Lower lobe of right lung (tissue), 2 donors: ENCODE results near the gene ROR1. TPM values are rescaled to one million over a fixed set of nuclear protein-coding genes. Genes with fewer than 3 reads are reported as not detected.

Source experiments
- ATAC-seq, 2 donors: fragments of 200-7000 bp; cut with Tn5 transposase; one replicate each; pipeline ENCODE4 v1.9.1; 2020 to 2022; ENCODE audit warnings: mild to moderate bottlenecking in 2 of 2, moderate library complexity in 2 of 2
- DNase-seq: peaks from one replicate; pipeline ENCODE4 v3.0.0-alpha.2; 2020
- H3K27ac ChIP-seq: fragments of 200-600 bp; one replicate; pipeline ENCODE4 v1.8.0; 2022
- H3K27me3 ChIP-seq: fragments of 200-600 bp; one replicate; pipeline ENCODE4 v1.8.0; 2022; ENCODE audit warnings: low read depth
- H3K36me3 ChIP-seq: fragments of 200-600 bp; one replicate; pipeline ENCODE4 v1.8.0; 2022; ENCODE audit warnings: mild to moderate bottlenecking
- H3K4me1 ChIP-seq: fragments of 200-600 bp; one replicate; pipeline ENCODE4 v1.8.0; 2022
- H3K4me3 ChIP-seq: fragments of 200-600 bp; one replicate; pipeline ENCODE4 v1.8.0; 2022; ENCODE audit warnings: mild to moderate bottlenecking
- H3K9me3 ChIP-seq: fragments of 200-600 bp; one replicate; pipeline ENCODE4 v1.8.0; 2022
- CTCF ChIP-seq: fragments of 200-600 bp; IDR thresholded peaks from one replicate; pipeline ENCODE4 v1.8.0; 2022; ENCODE audit warnings: antibody characterized with exemption, mild to moderate bottlenecking
- intact Hi-C: fragments of 100-400 bp; cut with DNase I; formaldehyde crosslinking; loops from one replicate; pipeline ENCODE4 v1.11.0; 2022
- total RNA-seq: library from RNA; stranded (reverse); fragmentation: NEBNext Ultra II Directional; extraction: Animal tissue kit (Norgen Biotek cat#: 25700); gene quantifications from one replicate; pipeline ENCODE4 v1.2.1, GENCODE V29; 2021
- donor health status: DM: no; HTN: yes; CAD: no; lungs with severe emphysema.

Gene ROR1
- total RNA-seq, 1 donor from 2014 or later = 15.8 TPM

GRCh38 chr1:63858153-63858552 is 84.3 kb downstream of the ROR1 start:
- intact Hi-C loops = no loop called here
- H3K9me3 ChIP-seq = peaks cover 3% of the 10 kb centered on the region
- DNase-seq = no peak
- no peak overlapping the region for H3K4me3 ChIP-seq
- no peak overlapping the region for H3K27ac ChIP-seq
- ATAC-seq = no peak
- no peaks in the 10 kb centered on the region for H3K27me3 ChIP-seq
- no peaks in the 10 kb centered on the region for H3K36me3 ChIP-seq
- TF ChIP-seq CTCF = no peak
- no peaks in the 10 kb centered on the region for H3K4me1 ChIP-seq

- Histone ChIP-seq H3K9me3 (peaks cover 3% of the 10 kb centered on the region), H3K4me1 (no peaks in the 10 kb centered on the region), H3K27ac (no peak overlapping the region), H3K36me3 (no peaks in the 10 kb centered on the region), H3K27me3 (no peaks in the 10 kb centered on the region), H3K4me3 (no peak overlapping the region)
- intact Hi-C loops = no loop called here
- no peak for TF ChIP-seq CTCF
- DNase-seq = no peak
- no peak for ATAC-seq
Measured at GRCh38 chr1:63859480-63860275, 85.9 kb downstream of the ROR1 start.

- ATAC-seq = peak in 1 of 2 donors; percentile 34
- intact Hi-C loops = no loop called here
- H3K4me1 ChIP-seq = no peaks in the 10 kb centered on the region
- H3K4me3 ChIP-seq = no peak overlapping the region
- TF ChIP-seq CTCF = no peak
- DNase-seq = no peak
- no peaks in the 10 kb centered on the region for H3K27me3 ChIP-seq
- no peaks in the 10 kb centered on the region for H3K36me3 ChIP-seq
- peaks cover 3% of the 10 kb centered on the region for H3K9me3 ChIP-seq
- H3K27ac ChIP-seq = peak overlapping the region; percentile 15
Measured at GRCh38 chr1:63861052-63861691, 87.4 kb downstream of the ROR1 start.

- Histone ChIP-seq H3K4me3 (no peak overlapping the region), H3K27me3 (no peaks in the 10 kb centered on the region), H3K27ac (no peak overlapping the region), H3K36me3 (no peaks in the 10 kb centered on the region), H3K9me3 (no peaks in the 10 kb centered on the region), H3K4me1 (no peaks in the 10 kb centered on the region)
- no peak for DNase-seq
- intact Hi-C loops = no loop called here
- TF ChIP-seq CTCF = no peak
- no peak for ATAC-seq
Measured at GRCh38 chr1:63863145-63863544, 89.3 kb downstream of the ROR1 start.

- H3K36me3 ChIP-seq = no peaks in the 10 kb centered on the region
- ATAC-seq = no peak
- no peak overlapping the region for H3K27ac ChIP-seq
- no peak overlapping the region for H3K4me3 ChIP-seq
- H3K27me3 ChIP-seq = no peaks in the 10 kb centered on the region
- TF ChIP-seq CTCF = no peak
- DNase-seq = no peak
- H3K4me1 ChIP-seq = no peaks in the 10 kb centered on the region
- no peaks in the 10 kb centered on the region for H3K9me3 ChIP-seq
- intact Hi-C loops = no loop called here
Measured at GRCh38 chr1:63864224-63864641, 90.4 kb downstream of the ROR1 start.
